Measurements from ENCODE around the gene MAN2B2.

MAN2B2 gene

GRCh38 chr4:6594826-6595355 is 19.9 kb downstream of the MAN2B2 start:
- Histone ChIP-seq H3K4me3 (ENCODE audit: insufficient read length, low read depth) (no peak overlapping the region), H3K9ac (ENCODE audit: insufficient read length, low read depth) (no peak overlapping the region), H3K4me1 (ENCODE audit: insufficient read depth, insufficient read length) (peaks cover 6% of the 10 kb centered on the region), H3K27me3 (ENCODE audit: insufficient read depth, insufficient read length) (peaks cover 7% of the 10 kb centered on the region), H3K36me3 (ENCODE audit: insufficient read depth, insufficient read length, low read length) (peaks cover 4% of the 10 kb centered on the region), H3K9me3 (ENCODE audit: insufficient read depth, low read length) (no peaks in the 10 kb centered on the region)
- TF ChIP-seq ZNF274 (IDR thresholded peaks at IDR 0.05; ENCODE audit: low read depth, low read length) = no peak
- TF ChIP-seq YY1 (IDR thresholded peaks at IDR 0.05; ENCODE audit: insufficient read depth, insufficient read length) = no peak
- TF ChIP-seq SUZ12 (IDR thresholded peaks at IDR 0.05; ENCODE audit: extremely low read depth, insufficient read depth, insufficient read length) = no peak
- no peak for DNase-seq (ENCODE audit: low read depth, low spot score)

DNA sequence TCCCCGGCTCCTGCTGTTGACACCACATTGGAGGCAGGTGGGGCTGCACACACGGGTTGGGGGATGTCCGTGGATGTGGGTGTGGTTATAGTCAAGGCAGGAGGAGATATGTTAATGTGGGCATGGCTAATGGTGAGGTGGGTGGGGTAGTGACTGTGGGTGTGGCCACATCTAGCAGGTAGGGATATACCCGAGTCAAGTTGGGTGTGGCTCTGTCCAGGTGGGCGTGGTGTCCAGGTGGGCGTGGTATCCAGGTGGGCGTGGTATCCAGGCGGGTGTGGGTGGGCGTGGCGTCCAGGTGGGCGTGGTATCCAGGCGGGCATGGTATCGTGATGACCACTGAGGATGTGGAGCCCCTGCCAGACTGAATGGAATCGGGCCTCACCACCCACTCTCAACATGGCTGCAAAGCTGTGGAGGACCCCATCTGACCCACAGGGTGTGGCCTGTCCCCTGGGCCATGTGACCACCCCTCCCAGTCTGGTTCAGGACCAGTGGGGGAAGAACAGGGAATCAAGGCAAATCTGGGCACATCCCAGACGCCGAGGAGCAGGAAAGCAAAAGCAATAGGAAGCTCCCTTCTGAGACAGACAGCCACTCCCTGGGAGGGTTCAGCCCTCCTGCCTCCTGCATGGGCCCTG is 21.0 kb downstream of the MAN2B2 start:
- Histone ChIP-seq H3K27me3 (ENCODE audit: insufficient read depth, insufficient read length) (peaks cover 7% of the 10 kb centered on the region), H3K4me1 (ENCODE audit: insufficient read depth, insufficient read length) (peaks cover 6% of the 10 kb centered on the region), H3K9me3 (ENCODE audit: insufficient read depth, low read length) (no peaks in the 10 kb centered on the region), H3K9ac (ENCODE audit: insufficient read length, low read depth) (no peak overlapping the region), H3K4me3 (ENCODE audit: insufficient read length, low read depth) (no peak overlapping the region), H3K36me3 (ENCODE audit: insufficient read depth, insufficient read length, low read length) (peaks cover 4% of the 10 kb centered on the region)
- no peak for DNase-seq (ENCODE audit: low read depth, low spot score)
- TF ChIP-seq SUZ12 (IDR thresholded peaks at IDR 0.05; ENCODE audit: extremely low read depth, insufficient read depth, insufficient read length) (no peak), YY1 (IDR thresholded peaks at IDR 0.05; ENCODE audit: insufficient read depth, insufficient read length) (no peak), ZNF274 (IDR thresholded peaks at IDR 0.05; ENCODE audit: low read depth, low read length) (no peak)

GRCh38 chr4:6596948-6597347 is 22.0 kb downstream of the MAN2B2 start:
- Histone ChIP-seq H3K4me1 (ENCODE audit: insufficient read depth, insufficient read length) (peaks cover 3% of the 10 kb centered on the region), H3K9me3 (ENCODE audit: insufficient read depth, low read length) (no peaks in the 10 kb centered on the region)

GRCh38 chr4:6598127-6598526 is 23.1 kb downstream of the MAN2B2 start:
- TF ChIP-seq YY1 (IDR thresholded peaks at IDR 0.05; ENCODE audit: insufficient read depth, insufficient read length) = no peak
- no peak for TF ChIP-seq ZNF274 (IDR thresholded peaks at IDR 0.05; ENCODE audit: low read depth, low read length)
- TF ChIP-seq SUZ12 (IDR thresholded peaks at IDR 0.05; ENCODE audit: extremely low read depth, insufficient read depth, insufficient read length) = no peak

More at GRCh38 chr4:6596948-6597347, 22.0 kb downstream of the MAN2B2 start:
- Histone ChIP-seq H3K36me3 (ENCODE audit: insufficient read depth, insufficient read length, low read length) (peaks cover 4% of the 10 kb centered on the region), H3K9ac (ENCODE audit: insufficient read length, low read depth) (no peak overlapping the region), H3K4me3 (ENCODE audit: insufficient read length, low read depth) (no peak overlapping the region), H3K27me3 (ENCODE audit: insufficient read depth, insufficient read length) (peaks cover 7% of the 10 kb centered on the region)
- DNase-seq (ENCODE audit: low read depth, low spot score) = no peak
- no peak for TF ChIP-seq SUZ12 (IDR thresholded peaks at IDR 0.05; ENCODE audit: extremely low read depth, insufficient read depth, insufficient read length)
- no peak for TF ChIP-seq ZNF274 (IDR thresholded peaks at IDR 0.05; ENCODE audit: low read depth, low read length)
- TF ChIP-seq YY1 (IDR thresholded peaks at IDR 0.05; ENCODE audit: insufficient read depth, insufficient read length) = no peak

GRCh38 chr4:6598641-6599040 is 23.7 kb downstream of the MAN2B2 start:
- TF ChIP-seq SUZ12 (IDR thresholded peaks at IDR 0.05; ENCODE audit: extremely low read depth, insufficient read depth, insufficient read length) = no peak
- no peak for TF ChIP-seq YY1 (IDR thresholded peaks at IDR 0.05; ENCODE audit: insufficient read depth, insufficient read length)
- no peak for TF ChIP-seq ZNF274 (IDR thresholded peaks at IDR 0.05; ENCODE audit: low read depth, low read length)
- H3K36me3 ChIP-seq (ENCODE audit: insufficient read depth, insufficient read length, low read length) = no peaks in the 10 kb centered on the region
- no peak overlapping the region for H3K4me3 ChIP-seq (ENCODE audit: insufficient read length, low read depth)
- no peak overlapping the region for H3K9ac ChIP-seq (ENCODE audit: insufficient read length, low read depth)
- no peaks in the 10 kb centered on the region for H3K9me3 ChIP-seq (ENCODE audit: insufficient read depth, low read length)
- peaks cover 3% of the 10 kb centered on the region for H3K4me1 ChIP-seq (ENCODE audit: insufficient read depth, insufficient read length)
- DNase-seq (ENCODE audit: low read depth, low spot score) = no peak
- H3K27me3 ChIP-seq (ENCODE audit: insufficient read depth, insufficient read length) = peaks cover 3% of the 10 kb centered on the region

More at GRCh38 chr4:6598127-6598526, 23.1 kb downstream of the MAN2B2 start:
- H3K9me3 ChIP-seq (ENCODE audit: insufficient read depth, low read length) = no peaks in the 10 kb centered on the region
- H3K27me3 ChIP-seq (ENCODE audit: insufficient read depth, insufficient read length) = peaks cover 4% of the 10 kb centered on the region
- peaks cover 3% of the 10 kb centered on the region for H3K36me3 ChIP-seq (ENCODE audit: insufficient read depth, insufficient read length, low read length)
- DNase-seq (ENCODE audit: low read depth, low spot score) = no peak
- no peak overlapping the region for H3K9ac ChIP-seq (ENCODE audit: insufficient read length, low read depth)
- no peak overlapping the region for H3K4me3 ChIP-seq (ENCODE audit: insufficient read length, low read depth)
- H3K4me1 ChIP-seq (ENCODE audit: insufficient read depth, insufficient read length) = peaks cover 3% of the 10 kb centered on the region

DNA sequence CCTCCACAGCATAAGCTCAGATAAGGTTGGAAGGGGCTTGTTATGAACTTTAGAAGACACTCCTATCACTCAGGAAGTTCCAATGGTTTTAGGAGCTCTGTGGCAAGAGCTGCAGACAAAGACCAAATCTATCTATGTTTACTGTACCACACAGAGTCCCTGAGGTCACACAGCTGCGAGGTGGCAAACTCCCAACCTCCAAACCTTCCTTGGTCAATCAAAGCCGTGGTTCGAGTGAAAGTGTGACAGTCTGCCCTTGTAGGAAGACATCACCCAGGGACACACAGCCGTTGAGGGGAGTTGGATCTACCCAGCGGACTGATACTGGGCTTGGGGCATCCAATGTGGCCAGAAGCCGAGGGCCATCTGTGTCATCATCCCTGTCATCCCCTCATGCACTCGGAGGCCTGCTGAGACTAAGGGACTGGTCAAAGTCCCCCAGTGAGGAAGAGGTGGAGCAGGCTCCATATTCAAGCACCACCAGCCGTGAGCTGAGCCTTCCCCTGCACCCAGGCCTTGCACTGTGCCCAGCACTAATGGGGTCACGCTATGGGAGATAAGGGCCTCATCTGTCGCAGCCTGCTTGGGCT is 26.8 kb downstream of the MAN2B2 start:
- TF ChIP-seq YY1 (IDR thresholded peaks at IDR 0.05; ENCODE audit: insufficient read depth, insufficient read length) (no peak), ZNF274 (IDR thresholded peaks at IDR 0.05; ENCODE audit: low read depth, low read length) (no peak), SUZ12 (IDR thresholded peaks at IDR 0.05; ENCODE audit: extremely low read depth, insufficient read depth, insufficient read length) (no peak)
- peaks cover 2% of the 10 kb centered on the region for H3K4me1 ChIP-seq (ENCODE audit: insufficient read depth, insufficient read length)
- H3K36me3 ChIP-seq (ENCODE audit: insufficient read depth, insufficient read length, low read length) = peaks cover 9% of the 10 kb centered on the region
- no peak overlapping the region for H3K4me3 ChIP-seq (ENCODE audit: insufficient read length, low read depth)
- peaks cover 13% of the 10 kb centered on the region for H3K9me3 ChIP-seq (ENCODE audit: insufficient read depth, low read length)
- peaks cover 3% of the 10 kb centered on the region for H3K27me3 ChIP-seq (ENCODE audit: insufficient read depth, insufficient read length)
- DNase-seq (ENCODE audit: low read depth, low spot score) = no peak
- H3K9ac ChIP-seq (ENCODE audit: insufficient read length, low read depth) = no peak overlapping the region

DNA sequence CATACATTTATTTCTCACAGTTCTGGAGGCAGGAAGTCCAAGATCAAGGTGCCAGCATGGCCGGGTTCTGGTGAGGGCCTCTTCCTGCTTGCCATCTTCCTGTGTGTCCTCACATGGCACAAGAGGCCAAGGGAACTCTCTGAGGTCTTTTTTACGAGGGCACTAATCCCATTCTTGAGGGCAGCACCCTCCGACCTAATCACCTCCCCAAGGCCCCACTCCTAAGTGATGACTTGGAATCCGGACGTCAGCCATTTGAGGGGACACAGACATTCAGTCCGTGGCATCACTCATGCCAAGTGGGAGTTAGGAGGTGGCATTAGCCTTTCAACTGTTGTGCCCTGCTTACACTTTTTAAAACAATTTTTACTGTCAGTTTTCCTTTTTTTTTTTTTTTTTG is 27.3 kb downstream of the MAN2B2 start:
- no peak overlapping the region for H3K4me3 ChIP-seq (ENCODE audit: insufficient read length, low read depth)
- no peak for DNase-seq (ENCODE audit: low read depth, low spot score)
- H3K9me3 ChIP-seq (ENCODE audit: insufficient read depth, low read length) = peaks cover 13% of the 10 kb centered on the region
- H3K9ac ChIP-seq (ENCODE audit: insufficient read length, low read depth) = no peak overlapping the region
- peaks cover 9% of the 10 kb centered on the region for H3K36me3 ChIP-seq (ENCODE audit: insufficient read depth, insufficient read length, low read length)
- H3K27me3 ChIP-seq (ENCODE audit: insufficient read depth, insufficient read length) = peaks cover 3% of the 10 kb centered on the region
- peaks cover 2% of the 10 kb centered on the region for H3K4me1 ChIP-seq (ENCODE audit: insufficient read depth, insufficient read length)
- no peak for TF ChIP-seq YY1 (IDR thresholded peaks at IDR 0.05; ENCODE audit: insufficient read depth, insufficient read length)
- no peak for TF ChIP-seq ZNF274 (IDR thresholded peaks at IDR 0.05; ENCODE audit: low read depth, low read length)
- no peak for TF ChIP-seq SUZ12 (IDR thresholded peaks at IDR 0.05; ENCODE audit: extremely low read depth, insufficient read depth, insufficient read length)

All from NT2/D1 (cell line).